K562 (cell line): Measurements from ENCODE around the gene GCNT1. TPM values are rescaled to one million over a fixed set of nuclear protein-coding genes. Genes with fewer than 3 reads are reported as not detected.

Experiments used
- ATAC-seq: fragments of 200-7000 bp; cut with Tn5 transposase; 3 replicates; pipeline ENCODE4 v1.9.1; 2020; ENCODE audit warnings: moderate library complexity
- BruUV-seq: library from RNA; stranded (reverse); fragments of 400-500 nt; replicated peaks from 2 replicates; lab custom pipeline; 2021; lab: Mats Ljungman, UMichigan
- CTCF ChIA-PET: fragments of 300-600 bp; formaldehyde crosslinking; extraction: SDS; loops from one replicate; lab custom pipeline; 2021; ENCODE audit warnings: low intra/inter-chr PET ratio; lab: Yijun Ruan, JAX
- POLR2A ChIA-PET: fragments of 300-600, 350-650 bp; sonication (Branson Sonifier 250); formaldehyde crosslinking; extraction: SDS; loops from one replicate; lab custom pipeline; 2021; ENCODE audit warnings: antibody characterized with exemption, inconsistent platforms; lab: Yijun Ruan, JAX
- DNase-seq, 4 experiments: peaks; one replicate each; pipeline versions ENCODE4 v3.0.0 to v3.0.0-alpha.2; 2011 to 2018; ENCODE audit warnings: low spot score in 3 of 4, mixed read lengths in 3 of 4; ENCODE audit errors: extremely low read depth in 1 of 4
- FAIRE-seq: peaks from 2 replicates; lab custom pipeline; 2011; peaks lifted over from hg19 to GRCh38; lab: Jason Lieb, UNC
- H2AFZ ChIP-seq: 2 replicates; pipeline ENCODE4 v1.6.0; 2011; ENCODE audit warnings: low read depth, low read length, control low read depth, inconsistent platforms
- H3K27ac ChIP-seq: fragments of 200-600 bp; 3 replicates; pipeline ENCODE4 v1.8.0; 2011; ENCODE audit warnings: low read depth, mild to moderate bottlenecking, control low read depth, inconsistent platforms, low read length, moderate library complexity, mixed read lengths; ENCODE audit errors: extremely low read depth
- H3K27me3 ChIP-seq, 2 experiments: fragments of 300-600 bp in 1 of 2; 2 replicates in 1 of 2; 3 replicates in 1 of 2; pipeline versions ENCODE4 v1.6.0 to v1.8.0; 2011; ENCODE audit warnings: inconsistent platforms in 2 of 2, low read length in 2 of 2, mild to moderate bottlenecking in 1 of 2, mixed read lengths in 1 of 2, moderate library complexity in 1 of 2; ENCODE audit not compliant: control insufficient read depth in 2 of 2, insufficient read depth in 2 of 2
- H3K36me3 ChIP-seq: fragments of 300-600 bp; 3 replicates; pipeline ENCODE4 v1.8.0; 2011; ENCODE audit warnings: mild to moderate bottlenecking, low read length, inconsistent platforms; ENCODE audit not compliant: control insufficient read depth, insufficient read depth
- H3K4me1 ChIP-seq, 2 experiments: fragments of 200-600 bp in 1 of 2; replicated peaks in 1 of 2; 2 replicates in 1 of 2; 3 replicates in 1 of 2; pipeline versions ENCODE4 v1.5.1 to v1.8.0; 2011; ENCODE audit warnings: inconsistent platforms in 2 of 2, low read length in 2 of 2, mild to moderate bottlenecking in 1 of 2, mixed read lengths in 1 of 2, moderate library complexity in 1 of 2; ENCODE audit not compliant: control insufficient read depth in 2 of 2, insufficient read depth in 2 of 2
- H3K4me2 ChIP-seq: 2 replicates; pipeline ENCODE4 v1.6.1; 2011; ENCODE audit warnings: low read length, control low read depth, inconsistent platforms, mixed read lengths; ENCODE audit not compliant: insufficient read depth
- H3K4me3 ChIP-seq: fragments of 200-600 bp; sonication (generic), shearing (Covaris generic); 2 replicates; pipeline ENCODE4 v1.5.1; 2016; ENCODE audit warnings: control low read depth, inconsistent platforms
- H3K79me2 ChIP-seq: fragments of 200-600 bp; 3 replicates; pipeline ENCODE4 v1.8.0; 2011; ENCODE audit warnings: low read length, inconsistent platforms; ENCODE audit not compliant: control insufficient read depth, insufficient read depth
- H3K9ac ChIP-seq, 2 experiments: 2 replicates each; pipeline versions ENCODE4 v1.6.0 to v1.6.1; 2011; ENCODE audit warnings: low read depth in 2 of 2, low read length in 2 of 2, control low read depth in 1 of 2, inconsistent platforms in 1 of 2, mild to moderate bottlenecking in 1 of 2, mixed read lengths in 1 of 2; ENCODE audit not compliant: insufficient read depth in 1 of 2
- H3K9me1 ChIP-seq: one replicate; pipeline ENCODE4 v1.6.0; 2011; ENCODE audit warnings: inconsistent platforms, mild to moderate bottlenecking, low read length, moderate library complexity; ENCODE audit not compliant: control insufficient read depth, insufficient read depth
- H3K9me3 ChIP-seq: replicated peaks from 2 replicates; pipeline ENCODE4 v1.5.1; 2011; ENCODE audit warnings: low read depth, low read length, inconsistent platforms; ENCODE audit not compliant: control insufficient read depth, insufficient read depth
- H4K20me1 ChIP-seq: replicated peaks from 2 replicates; pipeline ENCODE4 v1.6.1; 2011; ENCODE audit warnings: low read length, inconsistent platforms, mixed read lengths; ENCODE audit not compliant: control insufficient read depth, insufficient read depth
- ERF ChIP-seq: fragments of 450-650 bp; formaldehyde crosslinking; IDR thresholded peaks from 2 replicates; pipeline ENCODE4 v1.4.0; 2020; ENCODE audit warnings: mild to moderate bottlenecking, mixed read lengths
- SMC3 ChIP-seq: conservative IDR thresholded peaks from 2 replicates; pipeline ENCODE4 v1.6.1; 2011; ENCODE audit warnings: low read depth, low read length, improper control_type of control experiment; ENCODE audit not compliant: insufficient read depth
- SP2 ChIP-seq: IDR thresholded peaks from 2 replicates; pipeline ENCODE4 v1.6.1; 2011; ENCODE audit warnings: mild to moderate bottlenecking, low read depth, low read length, moderate library complexity; ENCODE audit not compliant: poor library complexity, severe bottlenecking; ENCODE audit errors: extremely low read depth
- SRF ChIP-seq, 2 experiments: fragments of 250-450, 450-650 bp in 1 of 2; sonication (Bioruptor Pico) in 1 of 2; sonication (generic) in 1 of 2; formaldehyde crosslinking; IDR thresholded peaks; 2 replicates each; pipeline versions ENCODE4 v1.5.0 to v1.5.1; 2020 to 2022; ENCODE audit warnings: mild to moderate bottlenecking in 1 of 2, missing genetic modification reagents in 1 of 2
- ZNF239 ChIP-seq: fragments of 250-450 bp; sonication (Bioruptor Pico); IDR thresholded peaks from 2 replicates; pipeline ENCODE4 v1.4.0; 2020; ENCODE audit warnings: mild to moderate bottlenecking
- ZNF668 ChIP-seq: fragments of 250-450 bp; sonication (Bioruptor Pico); IDR thresholded peaks from 2 replicates; pipeline ENCODE4 v1.8.0; 2022; ENCODE audit warnings: mild to moderate bottlenecking, inconsistent platforms
- WGBS: fragments of 100-300 bp; shearing (Covaris generic); methylation state at CpG from one replicate; pipeline ENCODE4 v1.1.6; 2016; ENCODE audit warnings: low coverage, mixed read lengths; ENCODE audit not compliant: insufficient coverage; ENCODE audit errors: missing lambda C conversion rate; 5-methylcytosine and 5-hydroxymethylcytosine counted together
- in situ Hi-C: fragments of 300-500 bp; cut with MboI; formaldehyde crosslinking; loops from 4 replicates; pipeline ENCODE4 v1.15.0; 2018; ENCODE audit warnings: inconsistent platforms, mixed read lengths
- intact Hi-C: fragments of 100-400 bp; cut with micrococcal nuclease; formaldehyde crosslinking; loops from 2 replicates; pipeline ENCODE4 v1.14.2; 2022
- polyA plus RNA-seq, 8 experiments: library from polyadenylated mRNA; depleted of rRNA in 4 of 8; stranded (reverse) in 5 of 8; unstranded in 3 of 8; fragments of >200 nt; fragmentation: Nextera tagmentation in 2 of 8; fragmentation: Illumina TruSeq in 1 of 8; extraction: Ambion mirVana in 2 of 8; extraction: Trizol in 1 of 8; gene quantifications; 2 replicates each; pipeline versions ENCODE4 v1.2.1 to v1.2.3, GENCODE V29; 2011 to 2014; ENCODE audit warnings: inconsistent platforms in 1 of 8, missing spikeins in 1 of 8
- total RNA-seq, 7 experiments: library from RNA; depleted of rRNA in 6 of 7; stranded (reverse); fragments of >200 nt in 6 of 7; fragmentation: Illumina TruSeq in 2 of 7; extraction: Trizol in 2 of 7; gene quantifications; 2 replicates each; pipeline versions ENCODE4 v1.2.1 to v1.2.3, GENCODE V29; 2011 to 2021; ENCODE audit warnings: low replicate concordance in 1 of 7
- TF ChIP-seq, protein P1 (sequence below): sonication (generic); formaldehyde crosslinking; IDR thresholded peaks from 2 replicates; pipeline ENCODE4 v1.8.1; 2022; ENCODE audit warnings: missing genetic modification reagents
- TF ChIP-seq, protein P2 (sequence below): fragments of 450-650 bp; formaldehyde crosslinking; IDR thresholded peaks from 2 replicates; pipeline ENCODE4 v1.4.0; 2022; ENCODE audit warnings: missing genetic modification characterization

GCNT1 gene
- total and polyA plus RNA-seq, 9 of the 15 experiments (the other 6 are each of a cell fraction or from before 2014, with no cell fraction given), result 0.01 to 0.71 (median 0.10) TPM

DNA sequence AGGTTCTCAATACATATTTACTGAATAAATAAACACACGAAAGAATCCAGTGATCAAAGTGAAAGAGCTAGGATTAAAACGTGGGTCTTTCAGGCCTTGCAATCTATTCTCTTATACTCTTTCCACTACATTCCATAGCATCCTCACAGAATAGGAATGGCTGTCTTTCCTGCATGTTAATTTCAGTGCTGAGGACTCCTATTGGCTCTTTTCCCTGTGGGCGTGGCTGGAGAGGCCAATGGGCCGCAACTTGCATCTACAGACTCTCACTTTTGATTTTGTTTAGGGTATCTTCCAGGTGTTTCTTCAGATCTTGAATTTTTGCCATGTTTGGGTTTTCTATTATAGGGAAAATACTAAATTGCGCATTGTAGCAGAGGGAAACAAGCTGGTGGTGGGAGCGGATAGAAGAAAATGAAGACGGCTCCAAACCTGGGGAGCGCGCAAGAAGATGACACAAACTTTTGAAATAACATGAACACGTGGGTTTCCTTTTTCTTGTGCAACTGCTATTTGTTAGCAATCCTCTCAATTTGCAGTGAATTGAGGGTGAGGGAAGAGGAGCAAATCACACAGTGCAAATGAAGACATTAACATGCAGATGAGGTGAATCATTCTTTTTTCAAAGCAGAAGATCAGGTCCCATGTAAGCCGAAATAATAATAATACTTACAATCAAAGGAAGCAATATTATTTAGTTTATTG is 93.9 kb downstream of the GCNT1 start (continued):
- TF ChIP-seq, protein P1, sequence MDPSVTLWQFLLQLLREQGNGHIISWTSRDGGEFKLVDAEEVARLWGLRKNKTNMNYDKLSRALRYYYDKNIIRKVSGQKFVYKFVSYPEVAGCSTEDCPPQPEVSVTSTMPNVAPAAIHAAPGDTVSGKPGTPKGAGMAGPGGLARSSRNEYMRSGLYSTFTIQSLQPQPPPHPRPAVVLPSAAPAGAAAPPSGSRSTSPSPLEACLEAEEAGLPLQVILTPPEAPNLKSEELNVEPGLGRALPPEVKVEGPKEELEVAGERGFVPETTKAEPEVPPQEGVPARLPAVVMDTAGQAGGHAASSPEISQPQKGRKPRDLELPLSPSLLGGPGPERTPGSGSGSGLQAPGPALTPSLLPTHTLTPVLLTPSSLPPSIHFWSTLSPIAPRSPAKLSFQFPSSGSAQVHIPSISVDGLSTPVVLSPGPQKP (CRISPR knock-in tag), result no peak
- TF ChIP-seq SMC3, result no peak
- TF ChIP-seq, protein P2, sequence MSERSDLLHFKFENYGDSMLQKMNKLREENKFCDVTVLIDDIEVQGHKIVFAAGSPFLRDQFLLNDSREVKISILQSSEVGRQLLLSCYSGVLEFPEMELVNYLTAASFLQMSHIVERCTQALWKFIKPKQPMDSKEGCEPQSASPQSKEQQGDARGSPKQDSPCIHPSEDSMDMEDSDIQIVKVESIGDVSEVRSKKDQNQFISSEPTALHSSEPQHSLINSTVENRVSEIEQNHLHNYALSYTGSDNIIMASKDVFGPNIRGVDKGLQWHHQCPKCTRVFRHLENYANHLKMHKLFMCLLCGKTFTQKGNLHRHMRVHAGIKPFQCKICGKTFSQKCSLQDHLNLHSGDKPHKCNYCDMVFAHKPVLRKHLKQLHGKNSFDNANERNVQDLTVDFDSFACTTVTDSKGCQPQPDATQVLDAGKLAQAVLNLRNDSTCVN, result no peak
- no peak for TF ChIP-seq ERF (CRISPR knock-in tag)
- no peak for TF ChIP-seq ZNF668 (CRISPR knock-in tag)
- TF ChIP-seq SRF (CRISPR knock-in tag; IDR thresholded peaks at IDR 0.05), result no peak
- no peak for TF ChIP-seq ZNF239 (CRISPR knock-in tag)

DNA sequence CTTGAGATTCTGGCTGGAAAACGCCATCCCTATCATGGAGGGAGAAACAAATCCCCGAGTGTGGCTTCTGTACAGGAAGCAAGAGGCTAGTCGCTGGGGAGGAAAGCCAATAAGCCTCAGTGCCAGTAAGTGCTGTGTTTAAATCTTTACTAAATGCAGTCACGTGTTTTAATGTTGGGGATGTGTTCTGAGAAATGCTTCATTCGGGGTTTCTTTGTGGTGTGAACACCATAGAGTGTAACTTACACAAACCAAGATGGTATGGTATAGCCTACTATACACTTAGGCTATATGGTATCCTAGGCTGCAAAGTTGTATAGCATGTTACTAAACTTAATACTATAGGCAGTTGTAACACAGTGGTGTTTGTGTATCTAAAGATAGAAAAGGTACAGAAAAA is 94.7 kb downstream of the GCNT1 start:
- FAIRE-seq (no peak), DNase-seq (no peak), ATAC-seq (no peak)
- Histone ChIP-seq H3K9ac (no peak overlapping the region), H3K27me3 (no peaks in the 10 kb centered on the region), H3K27ac (no peak overlapping the region), H4K20me1 (no peaks in the 10 kb centered on the region), H3K9me3 (no peaks in the 10 kb centered on the region), H3K79me2 (no peaks in the 10 kb centered on the region), H3K4me3 (no peak overlapping the region), H3K4me1 (no peaks in the 10 kb centered on the region), H3K4me2 (no peak overlapping the region), H2AFZ (no peak overlapping the region), H3K9me1 (no peaks in the 10 kb centered on the region), H3K36me3 (no peaks in the 10 kb centered on the region)
- no peak for TF ChIP-seq SP2
- ChIA-PET POLR2A (interaction anchor here (0.6 kb wide), 1 partner anchor 34 kb away, joined by 3 read pairs; no protein-coding TSS in a partner anchor), CTCF (no interaction called here)
- in situ Hi-C loops, result no loop called here
- BruUV-seq, result no TSS peak
- 0% methylated on average over 4 of the region's 5 CpGs for WGBS
- intact Hi-C loops, result no loop called here

Other genes starting within 250 kb of the GCNT1 start
- gene RFK, start 64.8 kb upstream of the GCNT1 start, total RNA-seq (2014; rRNA removed), result 12.4 and 16.4 TPM in 2 replicates
- 26.5 and 27.2 TPM in 2 replicates for gene RFK, start 64.8 kb upstream of the GCNT1 start, total RNA-seq (2014; rRNA removed; fragmentation: Illumina TruSeq; extraction: Trizol)
- 19.0 and 22.2 TPM in 2 replicates for gene RFK, start 64.8 kb upstream of the GCNT1 start, total RNA-seq (2015; rRNA removed; fragmentation: Illumina TruSeq; extraction: Trizol)
- gene RFK, start 64.8 kb upstream of the GCNT1 start, total RNA-seq (2021), result 14.8 and 20.1 TPM in 2 replicates
- gene RFK, start 64.8 kb upstream of the GCNT1 start, polyA plus RNA-seq (2011; rRNA removed), result 49.3 and 51.1 TPM in 2 replicates
- gene RFK, start 64.8 kb upstream of the GCNT1 start, polyA plus RNA-seq (2014; fragmentation: Illumina TruSeq; extraction: Trizol), result 23.1 and 28.1 TPM in 2 replicates
- gene RFK, start 64.8 kb upstream of the GCNT1 start, polyA plus RNA-seq (2014; fragmentation: Nextera tagmentation; extraction: Ambion mirVana), result 1 to 10 TPM; 3.8 to 7.0 TPM
- 12.9 and 17.3 TPM in 2 replicates for gene RFK, start 64.8 kb upstream of the GCNT1 start, polyA plus RNA-seq (2014; rRNA removed)